ENCODE measurements around the gene SRPK3. TPM values are rescaled to one million over a fixed set of nuclear protein-coding genes. Genes with fewer than 3 reads are reported as not detected.

Gene SRPK3
- total RNA-seq, 2 experiments from 2014 or later: not detected

DNA sequence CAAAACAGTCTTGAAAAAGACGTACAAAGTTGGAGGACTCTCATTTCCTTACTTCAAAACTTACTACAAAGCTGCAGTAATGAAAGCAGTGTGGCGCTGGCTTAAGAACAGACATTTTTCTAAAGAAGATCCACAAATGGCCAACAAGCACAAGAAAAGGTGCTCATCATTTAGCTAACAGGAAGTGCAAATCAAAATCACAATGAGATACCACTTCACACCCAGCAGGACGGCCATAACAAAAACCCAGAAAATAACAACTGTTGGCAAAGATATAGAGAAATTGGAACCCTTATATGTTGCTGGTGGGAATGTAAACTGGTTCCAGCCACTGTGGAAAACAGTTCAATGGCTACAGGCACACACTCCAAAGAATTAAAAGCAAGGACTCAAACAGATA is 46.2 kb downstream of the SRPK3 start:
- Mint-ChIP-seq H3K9me3 (no peaks in the 10 kb centered on the region), H3K27ac (peak overlapping the region; percentile 46), H3K27me3 (no peaks in the 10 kb centered on the region), H3K36me3 (ENCODE audit: low read depth) (no peaks in the 10 kb centered on the region), H3K4me1 (ENCODE audit: low read depth) (peaks cover 39% of the 10 kb centered on the region), H3K4me3 (peak overlapping the region; percentile 58)
- Histone ChIP-seq H3K27ac (ENCODE audit: low read depth in 1 of 2, low read length in 2 of 2) (no peak overlapping the region), H3K36me3 (ENCODE audit: insufficient read depth, low read length) (no peaks in the 10 kb centered on the region), H3K9me3 (ENCODE audit: control insufficient read depth in 1 of 2, insufficient read depth in 1 of 2, low read length in 2 of 2) (no peaks in the 10 kb centered on the region), H3K4me3 (ENCODE audit: low read length) (no peak overlapping the region), H3K27me3 (ENCODE audit: control insufficient read depth in 1 of 2, insufficient read depth in 2 of 2, low read length in 2 of 2) (no peaks in the 10 kb centered on the region), H3K4me1 (ENCODE audit: insufficient read depth, low read length) (peaks cover 49% of the 10 kb centered on the region)
- ATAC-seq (ENCODE audit: poor library complexity) (no peak), DNase-seq (no peak)
- TF ChIP-seq, protein P1, sequence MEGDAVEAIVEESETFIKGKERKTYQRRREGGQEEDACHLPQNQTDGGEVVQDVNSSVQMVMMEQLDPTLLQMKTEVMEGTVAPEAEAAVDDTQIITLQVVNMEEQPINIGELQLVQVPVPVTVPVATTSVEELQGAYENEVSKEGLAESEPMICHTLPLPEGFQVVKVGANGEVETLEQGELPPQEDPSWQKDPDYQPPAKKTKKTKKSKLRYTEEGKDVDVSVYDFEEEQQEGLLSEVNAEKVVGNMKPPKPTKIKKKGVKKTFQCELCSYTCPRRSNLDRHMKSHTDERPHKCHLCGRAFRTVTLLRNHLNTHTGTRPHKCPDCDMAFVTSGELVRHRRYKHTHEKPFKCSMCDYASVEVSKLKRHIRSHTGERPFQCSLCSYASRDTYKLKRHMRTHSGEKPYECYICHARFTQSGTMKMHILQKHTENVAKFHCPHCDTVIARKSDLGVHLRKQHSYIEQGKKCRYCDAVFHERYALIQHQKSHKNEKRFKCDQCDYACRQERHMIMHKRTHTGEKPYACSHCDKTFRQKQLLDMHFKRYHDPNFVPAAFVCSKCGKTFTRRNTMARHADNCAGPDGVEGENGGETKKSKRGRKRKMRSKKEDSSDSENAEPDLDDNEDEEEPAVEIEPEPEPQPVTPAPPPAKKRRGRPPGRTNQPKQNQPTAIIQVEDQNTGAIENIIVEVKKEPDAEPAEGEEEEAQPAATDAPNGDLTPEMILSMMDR (IDR thresholded peaks at IDR 0.05): no peak
- POLR2A ChIA-PET: no interaction called here
- intact Hi-C loops (cut with DNase I, micrococcal nuclease): loop anchor here in 1 of 2 experiments (5.0 kb wide), 1 partner anchor 75 kb away; the partner anchor contains the start of gene AVPR2
- CTCF ChIA-PET: no interaction called here

DNA sequence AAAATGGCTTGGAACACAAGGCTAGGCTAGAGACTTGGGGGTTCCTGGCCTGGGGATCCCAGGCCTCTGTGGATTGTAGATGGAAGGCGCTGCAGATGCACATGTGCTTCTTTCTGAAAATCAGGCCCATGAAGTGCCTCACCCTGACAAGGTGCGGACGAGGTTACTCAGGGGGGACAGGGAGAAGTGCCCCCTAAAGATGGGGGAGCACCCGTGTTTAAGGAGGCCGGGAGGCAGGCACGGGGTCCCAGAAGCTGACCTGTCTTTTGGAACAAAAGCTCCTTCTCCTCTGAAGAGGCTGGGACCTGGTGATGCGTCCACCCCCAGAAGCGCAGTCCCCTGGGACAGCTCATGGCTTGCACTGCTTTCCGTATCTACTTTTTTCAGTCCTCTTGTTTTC is 47.1 kb downstream of the SRPK3 start:
- Mint-ChIP-seq H3K27ac (peak overlapping the region; percentile 46), H3K4me3 (peak overlapping the region; percentile 58), H3K27me3 (no peaks in the 10 kb centered on the region), H3K9me3 (no peaks in the 10 kb centered on the region), H3K36me3 (ENCODE audit: low read depth) (no peaks in the 10 kb centered on the region), H3K4me1 (ENCODE audit: low read depth) (peaks cover 30% of the 10 kb centered on the region)
- no peak for ATAC-seq (ENCODE audit: poor library complexity)
- Histone ChIP-seq H3K9me3 (ENCODE audit: control insufficient read depth in 1 of 2, insufficient read depth in 1 of 2, low read length in 2 of 2) (no peaks in the 10 kb centered on the region), H3K36me3 (ENCODE audit: insufficient read depth, low read length) (no peaks in the 10 kb centered on the region), H3K27ac (ENCODE audit: low read depth in 1 of 2, low read length in 2 of 2) (no peak overlapping the region), H3K4me1 (ENCODE audit: insufficient read depth, low read length) (peaks cover 40% of the 10 kb centered on the region), H3K4me3 (ENCODE audit: low read length) (no peak overlapping the region), H3K27me3 (ENCODE audit: control insufficient read depth in 1 of 2, insufficient read depth in 2 of 2, low read length in 2 of 2) (no peaks in the 10 kb centered on the region)
- TF ChIP-seq, protein P1 (IDR thresholded peaks at IDR 0.05): no peak
- no peak for DNase-seq
- POLR2A ChIA-PET: no interaction called here
- intact Hi-C loops (cut with DNase I, micrococcal nuclease): loop anchor here in 1 of 2 experiments (5.0 kb wide), 1 partner anchor 74 kb away; the partner anchor contains the start of gene AVPR2
- CTCF ChIA-PET: interaction anchor here (0.6 kb wide), 1 partner anchor 73 kb away, joined by 3 read pairs; no protein-coding TSS in a partner anchor

DNA sequence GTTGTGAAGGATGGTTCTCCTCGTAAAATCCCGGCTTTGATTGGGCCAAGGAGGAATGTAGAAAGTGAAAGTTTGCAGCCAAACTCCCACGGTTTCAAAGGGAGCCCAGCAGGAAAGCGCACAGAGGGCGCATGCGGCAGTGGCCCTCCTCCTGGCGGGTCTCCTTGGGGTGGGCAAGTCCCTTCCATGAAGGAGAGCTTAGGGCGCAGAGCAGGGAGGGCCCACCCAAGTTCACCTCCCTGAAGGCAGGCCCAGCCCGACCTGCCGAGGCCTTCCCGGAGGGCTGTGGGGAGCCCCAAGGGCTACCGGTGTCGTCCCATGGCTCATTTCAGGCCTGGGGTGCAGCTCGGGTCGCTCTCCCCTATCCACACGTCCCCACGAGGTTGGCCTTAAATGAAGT is 47.5 kb downstream of the SRPK3 start:
- CTCF ChIA-PET: interaction anchor here (0.6 kb wide), 1 partner anchor 73 kb away, joined by 3 read pairs; no protein-coding TSS in a partner anchor

More for the DNA sequence above, 47.5 kb downstream of the SRPK3 start:
- no peaks in the 10 kb centered on the region for H3K27me3 Mint-ChIP-seq
- no peaks in the 10 kb centered on the region for H3K9me3 ChIP-seq (ENCODE audit: control insufficient read depth in 1 of 2, insufficient read depth in 1 of 2, low read length in 2 of 2)
- DNase-seq (no peak), ATAC-seq (ENCODE audit: poor library complexity) (no peak)
- H3K27ac Mint-ChIP-seq: no peak overlapping the region
- peak overlapping the region; percentile 15 for H3K4me3 Mint-ChIP-seq
- POLR2A ChIA-PET: no interaction called here
- H3K36me3 ChIP-seq (ENCODE audit: insufficient read depth, low read length): no peaks in the 10 kb centered on the region
- no peaks in the 10 kb centered on the region for H3K36me3 Mint-ChIP-seq (ENCODE audit: low read depth)
- intact Hi-C loops (cut with DNase I, micrococcal nuclease): loop anchor here in 1 of 2 experiments (5.0 kb wide), 1 partner anchor 74 kb away; the partner anchor contains the start of gene AVPR2
- no peaks in the 10 kb centered on the region for H3K9me3 Mint-ChIP-seq
- H3K27me3 ChIP-seq (ENCODE audit: control insufficient read depth in 1 of 2, insufficient read depth in 2 of 2, low read length in 2 of 2): no peaks in the 10 kb centered on the region
- H3K4me3 ChIP-seq (ENCODE audit: low read length): no peak overlapping the region
- H3K27ac ChIP-seq (ENCODE audit: low read depth in 1 of 2, low read length in 2 of 2): no peak overlapping the region
- H3K4me1 Mint-ChIP-seq (ENCODE audit: low read depth): peaks cover 30% of the 10 kb centered on the region
- peaks cover 39% of the 10 kb centered on the region for H3K4me1 ChIP-seq (ENCODE audit: insufficient read depth, low read length)
- TF ChIP-seq, protein P1 (IDR thresholded peaks at IDR 0.05): no peak

Measured in CD4-positive, alpha-beta T cell (primary cell).